ENCODE results near the gene C2orf72. TPM values are rescaled to one million over a fixed set of nuclear protein-coding genes. Genes with fewer than 3 reads are reported as not detected.

C2orf72 gene
- total and polyA plus RNA-seq, 2 of the 13 experiments (the other 11 are each of a cell fraction or from before 2014, with no cell fraction given) = 147 to 203 TPM

DNA sequence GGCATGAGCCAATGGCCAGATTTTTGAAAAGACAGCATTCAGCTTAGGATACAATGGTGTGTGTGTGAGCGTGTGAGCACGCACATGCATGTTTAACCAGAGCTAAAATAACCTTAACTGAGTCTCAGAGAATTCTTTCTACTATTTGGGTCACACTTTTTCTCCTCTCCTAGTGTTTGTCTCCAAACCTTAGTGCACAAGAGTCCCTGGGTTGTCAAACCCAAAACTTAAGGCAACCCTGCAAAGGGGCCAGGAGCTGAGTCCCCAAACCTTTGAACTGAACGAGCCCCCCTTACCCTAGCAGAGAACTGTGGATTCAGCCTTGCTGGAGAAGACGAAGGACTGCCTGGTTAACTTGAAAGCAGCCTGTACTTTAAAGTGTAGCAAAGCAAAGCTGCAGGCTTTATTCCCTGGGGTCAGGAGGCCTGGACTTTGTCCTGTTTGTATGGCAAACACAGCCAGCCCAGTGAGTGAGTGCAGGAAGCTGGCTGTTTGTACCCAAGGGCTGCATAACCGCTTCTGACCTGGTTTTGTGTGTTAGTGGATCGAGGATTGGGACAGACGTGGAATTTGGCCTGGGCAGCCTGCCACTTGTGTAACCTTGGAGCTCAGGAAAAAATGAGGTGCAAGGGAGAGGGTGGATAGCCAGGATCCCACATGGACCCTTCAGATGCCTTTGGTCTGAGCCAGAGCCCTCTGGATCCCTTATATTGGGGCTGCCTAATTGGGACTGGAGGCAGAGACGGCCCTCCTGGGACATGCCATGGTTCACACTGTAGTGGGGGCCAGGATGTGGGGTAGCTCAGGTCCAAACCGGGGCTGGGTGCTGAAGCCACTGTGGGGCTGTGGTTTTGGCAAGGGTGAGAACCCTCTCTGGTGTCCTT, 12.9 kb downstream of the C2orf72 start (continued):
- TF ChIP-seq ARNT2 (CRISPR knock-in tag; IDR thresholded peaks at IDR 0.05; ENCODE audit: low read depth) (peak; percentile 96), XRCC5 (optimal IDR thresholded peaks at IDR 0.05; ENCODE audit: low read length) (no peak), ZNF766 (CRISPR knock-in tag; IDR thresholded peaks at IDR 0.05; ENCODE audit: borderline replicate concordance) (peak; percentile 93), ZFP36 (IDR thresholded peaks at IDR 0.05; ENCODE audit: borderline replicate concordance, low read depth, low read length, partially characterized antibody) (no peak), ZNF781 (CRISPR knock-in tag; IDR thresholded peaks at IDR 0.05; ENCODE audit: borderline replicate concordance, not compliant biosample characterization) (peak; percentile 16), MEIS2 (CRISPR knock-in tag; IDR thresholded peaks at IDR 0.05) (peak; percentile 96), POGZ (CRISPR knock-in tag; IDR thresholded peaks at IDR 0.05) (peak; percentile 91), JUNB (CRISPR knock-in tag; IDR thresholded peaks at IDR 0.05; ENCODE audit: borderline replicate concordance) (peak; percentile 62; the same call in 1 of the 2 replicates), ZFP37 (CRISPR knock-in tag; IDR thresholded peaks at IDR 0.05; ENCODE audit: borderline replicate concordance) (peak; percentile 99; the same call in 1 of the 2 replicates), ZBTB7B (CRISPR knock-in tag; IDR thresholded peaks at IDR 0.05) (peak; percentile 98), ZNF350 (CRISPR knock-in tag; IDR thresholded peaks at IDR 0.05; ENCODE audit: borderline replicate concordance, low read depth) (peak; percentile 99; the same call in 1 of the 2 replicates), ZNF615 (CRISPR knock-in tag; IDR thresholded peaks at IDR 0.05; ENCODE audit: borderline replicate concordance) (peak; percentile 100), SOX13 (IDR thresholded peaks at IDR 0.05) (peak; percentile 85), SOX13 (CRISPR knock-in tag; conservative IDR thresholded peaks at IDR 0.05 in 1 of 2, IDR thresholded peaks at IDR 0.05 in 1 of 2) (peak in 1 of 2 experiments; percentile 91; a peak in 3 of 4 replicates), TFDP1 (CRISPR knock-in tag; IDR thresholded peaks at IDR 0.05; ENCODE audit: borderline replicate concordance) (peak; percentile 46; the same call in 1 of the 2 replicates), ZNF678 (CRISPR knock-in tag; IDR thresholded peaks at IDR 0.05) (no peak), KLF13 (CRISPR knock-in tag; IDR thresholded peaks at IDR 0.05) (no peak), ZNF282 (IDR thresholded peaks at IDR 0.05; ENCODE audit: partially characterized antibody) (no peak), ETV5 (CRISPR knock-in tag; IDR thresholded peaks at IDR 0.05; ENCODE audit: borderline replicate concordance) (peak; percentile 99), ZSCAN30 (CRISPR knock-in tag; IDR thresholded peaks at IDR 0.05) (0 out of 2 replicates have a peak, but pooled peaks have one; percentile 66)
- TF ChIP-seq, protein P1, sequence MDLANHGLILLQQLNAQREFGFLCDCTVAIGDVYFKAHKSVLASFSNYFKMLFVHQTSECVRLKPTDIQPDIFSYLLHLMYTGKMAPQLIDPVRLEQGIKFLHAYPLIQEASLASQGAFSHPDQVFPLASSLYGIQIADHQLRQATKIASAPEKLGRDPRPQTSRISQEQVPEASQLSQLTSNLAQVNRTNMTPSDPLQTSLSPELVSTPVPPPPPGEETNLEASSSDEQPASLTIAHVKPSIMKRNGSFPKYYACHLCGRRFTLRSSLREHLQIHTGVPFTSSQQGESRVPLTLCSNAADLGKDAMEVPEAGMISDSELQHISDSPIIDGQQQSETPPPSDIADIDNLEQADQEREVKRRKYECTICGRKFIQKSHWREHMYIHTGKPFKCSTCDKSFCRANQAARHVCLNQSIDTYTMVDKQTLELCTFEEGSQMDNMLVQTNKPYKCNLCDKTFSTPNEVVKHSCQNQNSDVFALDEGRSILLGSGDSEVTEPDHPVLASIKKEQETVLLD (CRISPR knock-in tag; IDR thresholded peaks at IDR 0.05; ENCODE audit: low read depth) = peak; percentile 64; the same call in 1 of the 2 replicates
- TF ChIP-seq, protein P2, sequence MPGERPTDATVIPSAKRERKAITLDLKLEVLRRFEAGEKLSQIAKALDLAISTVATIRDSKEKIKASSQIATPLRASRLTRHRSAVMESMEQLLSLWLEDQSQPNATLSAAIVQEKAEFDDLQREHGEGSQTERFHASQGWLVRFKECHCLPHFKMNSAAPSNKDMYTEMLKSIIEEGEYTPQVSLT (CRISPR knock-in tag; IDR thresholded peaks at IDR 0.05; ENCODE audit: borderline replicate concordance, low read depth) = peak; percentile 26; the same call in 1 of the 2 replicates
- TF ChIP-seq, protein P3, sequence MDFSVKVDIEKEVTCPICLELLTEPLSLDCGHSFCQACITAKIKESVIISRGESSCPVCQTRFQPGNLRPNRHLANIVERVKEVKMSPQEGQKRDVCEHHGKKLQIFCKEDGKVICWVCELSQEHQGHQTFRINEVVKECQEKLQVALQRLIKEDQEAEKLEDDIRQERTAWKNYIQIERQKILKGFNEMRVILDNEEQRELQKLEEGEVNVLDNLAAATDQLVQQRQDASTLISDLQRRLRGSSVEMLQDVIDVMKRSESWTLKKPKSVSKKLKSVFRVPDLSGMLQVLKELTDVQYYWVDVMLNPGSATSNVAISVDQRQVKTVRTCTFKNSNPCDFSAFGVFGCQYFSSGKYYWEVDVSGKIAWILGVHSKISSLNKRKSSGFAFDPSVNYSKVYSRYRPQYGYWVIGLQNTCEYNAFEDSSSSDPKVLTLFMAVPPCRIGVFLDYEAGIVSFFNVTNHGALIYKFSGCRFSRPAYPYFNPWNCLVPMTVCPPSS (IDR thresholded peaks at IDR 0.05) = no peak
- TF ChIP-seq, protein P4, sequence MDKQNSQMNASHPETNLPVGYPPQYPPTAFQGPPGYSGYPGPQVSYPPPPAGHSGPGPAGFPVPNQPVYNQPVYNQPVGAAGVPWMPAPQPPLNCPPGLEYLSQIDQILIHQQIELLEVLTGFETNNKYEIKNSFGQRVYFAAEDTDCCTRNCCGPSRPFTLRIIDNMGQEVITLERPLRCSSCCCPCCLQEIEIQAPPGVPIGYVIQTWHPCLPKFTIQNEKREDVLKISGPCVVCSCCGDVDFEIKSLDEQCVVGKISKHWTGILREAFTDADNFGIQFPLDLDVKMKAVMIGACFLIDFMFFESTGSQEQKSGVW (CRISPR knock-in tag; IDR thresholded peaks at IDR 0.05; ENCODE audit: borderline replicate concordance) = peak; percentile 56; the same call in 1 of the 2 replicates

Measured in HepG2 (cell line).